Effector memory CD4-positive, alpha-beta T cell (primary cell): ENCODE results near the gene SPAG9.

Source experiments
- DNase-seq, 3 donors: peaks; one replicate each; pipeline ENCODE4 v3.0.0-alpha.2; 2020
- H3K27ac ChIP-seq: 2 replicates; pipeline ENCODE4 v1.7.0; 2013; ENCODE audit warnings: mild to moderate bottlenecking, low read length, moderate library complexity; ENCODE audit not compliant: insufficient read depth, poor library complexity, severe bottlenecking
- H3K27me3 ChIP-seq: replicated peaks from 2 replicates; pipeline ENCODE4 v1.7.0; 2013; ENCODE audit warnings: mild to moderate bottlenecking, low read length; ENCODE audit not compliant: insufficient read depth, control insufficient read depth, poor library complexity, severe bottlenecking
- H3K36me3 ChIP-seq: 2 replicates; pipeline ENCODE4 v1.7.0; 2013; ENCODE audit warnings: mild to moderate bottlenecking, low read length, moderate library complexity; ENCODE audit not compliant: control insufficient read depth, insufficient read depth
- H3K4me1 ChIP-seq: 2 replicates; pipeline ENCODE4 v1.7.0; 2013; ENCODE audit warnings: low read length, mild to moderate bottlenecking; ENCODE audit not compliant: control insufficient read depth, insufficient read depth, poor library complexity, severe bottlenecking
- H3K4me3 ChIP-seq: 2 replicates; pipeline ENCODE4 v1.7.0; 2013; ENCODE audit warnings: low read length, low read depth, mild to moderate bottlenecking; ENCODE audit not compliant: insufficient read depth, poor library complexity, severe bottlenecking
- H3K9me3 ChIP-seq: 2 replicates; pipeline ENCODE4 v1.7.0; 2013; ENCODE audit warnings: mild to moderate bottlenecking, low read length, moderate library complexity; ENCODE audit not compliant: control insufficient read depth

The SPAG9 gene

GRCh38 chr17:51064061-51064735 lies 56.5 kb downstream of the SPAG9 start:
- Histone ChIP-seq H3K4me3 (no peak overlapping the region), H3K36me3 (no peaks in the 10 kb centered on the region), H3K27me3 (no peaks in the 10 kb centered on the region), H3K27ac (no peak overlapping the region), H3K9me3 (no peaks in the 10 kb centered on the region), H3K4me1 (peaks cover 2% of the 10 kb centered on the region)
- DNase-seq: no peak

- no peak overlapping the region for H3K27ac ChIP-seq
- H3K27me3 ChIP-seq: no peaks in the 10 kb centered on the region
- H3K4me1 ChIP-seq: no peaks in the 10 kb centered on the region
- no peak for DNase-seq
- H3K36me3 ChIP-seq: no peaks in the 10 kb centered on the region
- H3K9me3 ChIP-seq: no peaks in the 10 kb centered on the region
- no peak overlapping the region for H3K4me3 ChIP-seq
Measured at GRCh38 chr17:51060396-51060795, 60.3 kb downstream of the SPAG9 start.

DNA sequence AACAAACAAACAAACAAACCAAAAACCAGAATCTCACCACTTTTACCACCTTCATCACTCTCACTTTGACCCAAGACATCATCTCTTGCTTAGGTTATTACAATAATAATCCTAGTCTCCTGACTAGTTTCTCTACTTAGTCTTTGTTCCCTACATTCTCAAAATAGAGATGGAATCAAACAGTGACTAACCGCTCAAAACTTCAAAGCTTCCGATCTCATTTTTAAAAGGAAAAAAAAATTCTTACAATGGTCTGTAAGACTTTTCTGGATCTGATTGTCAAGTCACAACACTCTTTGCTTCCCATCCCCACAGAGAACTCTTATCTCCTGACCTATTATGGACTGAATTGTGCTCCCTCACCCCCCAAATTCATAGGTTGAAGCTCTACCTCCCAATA lies 60.9 kb downstream of the SPAG9 start:
- Histone ChIP-seq H3K27ac (no peak overlapping the region), H3K4me1 (no peaks in the 10 kb centered on the region), H3K36me3 (no peaks in the 10 kb centered on the region), H3K9me3 (no peaks in the 10 kb centered on the region), H3K4me3 (no peak overlapping the region), H3K27me3 (no peaks in the 10 kb centered on the region)
- DNase-seq: no peak

GRCh38 chr17:51057534-51057933 lies 63.1 kb downstream of the SPAG9 start:
- Histone ChIP-seq H3K27me3 (no peaks in the 10 kb centered on the region), H3K4me3 (no peak overlapping the region), H3K4me1 (no peaks in the 10 kb centered on the region), H3K27ac (no peak overlapping the region), H3K9me3 (no peaks in the 10 kb centered on the region), H3K36me3 (no peaks in the 10 kb centered on the region)
- DNase-seq: no peak

DNA sequence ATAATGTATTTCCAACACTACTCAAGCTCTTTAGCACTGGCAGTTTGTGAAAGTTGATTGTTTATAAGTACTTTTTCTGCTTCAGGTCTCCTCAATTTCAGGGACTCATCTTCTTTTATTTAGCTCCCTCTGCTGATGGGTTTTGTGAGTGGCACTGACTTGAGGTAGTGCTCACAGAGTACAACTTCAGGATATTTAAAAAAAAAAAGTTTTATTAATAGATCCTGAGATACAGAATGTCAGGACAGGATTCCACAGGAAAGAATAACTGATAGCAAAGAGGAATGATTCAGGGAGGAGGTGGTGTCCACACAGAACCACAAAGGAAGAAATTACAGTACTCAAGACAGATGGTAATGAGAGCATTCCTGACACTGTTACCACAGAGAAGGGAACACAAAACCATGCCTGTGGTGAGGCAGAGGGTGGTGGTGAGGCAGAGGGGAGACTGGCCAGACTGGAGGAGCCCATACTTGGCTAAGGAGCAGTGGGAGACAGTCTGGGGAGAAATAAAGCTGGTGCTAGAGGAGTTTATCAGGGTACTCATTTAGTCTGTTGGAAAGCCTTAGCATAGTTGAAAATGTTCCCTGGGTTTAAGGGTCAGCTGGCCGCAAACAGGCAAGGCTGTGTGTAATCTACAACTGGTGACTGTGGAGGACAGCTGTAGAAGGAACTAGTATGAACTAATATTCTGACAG lies 63.7 kb downstream of the SPAG9 start:
- Histone ChIP-seq H3K27ac (no peak overlapping the region), H3K4me1 (no peaks in the 10 kb centered on the region), H3K9me3 (no peaks in the 10 kb centered on the region), H3K36me3 (no peaks in the 10 kb centered on the region), H3K27me3 (no peaks in the 10 kb centered on the region), H3K4me3 (no peak overlapping the region)
- DNase-seq: no peak

GRCh38 chr17:51054748-51055147 lies 65.9 kb downstream of the SPAG9 start:
- no peaks in the 10 kb centered on the region for H3K9me3 ChIP-seq
- H3K4me3 ChIP-seq: no peak overlapping the region
- H3K27ac ChIP-seq: no peak overlapping the region
- no peaks in the 10 kb centered on the region for H3K4me1 ChIP-seq
- H3K36me3 ChIP-seq: no peaks in the 10 kb centered on the region
- H3K27me3 ChIP-seq: no peaks in the 10 kb centered on the region
- no peak for DNase-seq

DNA sequence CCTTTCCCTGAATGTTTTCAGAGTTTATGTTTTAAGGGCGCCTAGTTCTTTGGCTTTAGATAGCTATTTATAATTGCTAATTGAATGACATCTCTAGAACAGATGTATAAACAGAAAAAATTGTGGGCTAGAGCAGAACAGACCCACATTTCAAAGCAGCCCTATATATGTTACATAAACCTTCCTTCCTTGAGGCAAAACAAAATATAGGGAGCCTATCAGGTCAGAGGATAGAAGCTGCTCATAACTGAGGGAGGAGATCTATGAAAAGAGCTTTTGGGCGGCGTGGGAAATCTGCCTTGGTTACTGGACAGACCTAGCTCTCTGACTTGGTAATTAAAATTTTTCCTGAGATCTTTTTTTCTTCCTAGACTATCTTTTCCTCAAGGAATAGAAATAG lies 68.4 kb downstream of the SPAG9 start:
- DNase-seq: no peak
- H3K4me3 ChIP-seq: no peak overlapping the region
- no peak overlapping the region for H3K27ac ChIP-seq
- H3K36me3 ChIP-seq: no peaks in the 10 kb centered on the region
- H3K27me3 ChIP-seq: no peaks in the 10 kb centered on the region
- H3K4me1 ChIP-seq: no peaks in the 10 kb centered on the region
- H3K9me3 ChIP-seq: no peaks in the 10 kb centered on the region

- H3K36me3 ChIP-seq: no peaks in the 10 kb centered on the region
- no peak overlapping the region for H3K4me3 ChIP-seq
- no peak overlapping the region for H3K27ac ChIP-seq
- no peaks in the 10 kb centered on the region for H3K9me3 ChIP-seq
- no peaks in the 10 kb centered on the region for H3K4me1 ChIP-seq
- DNase-seq: no peak
- no peaks in the 10 kb centered on the region for H3K27me3 ChIP-seq
Measured at GRCh38 chr17:51050291-51051033, 70.2 kb downstream of the SPAG9 start.

GRCh38 chr17:51046514-51047384 lies 73.9 kb downstream of the SPAG9 start:
- H3K9me3 ChIP-seq: no peaks in the 10 kb centered on the region
- H3K4me1 ChIP-seq: no peaks in the 10 kb centered on the region
- no peaks in the 10 kb centered on the region for H3K36me3 ChIP-seq
- no peak overlapping the region for H3K4me3 ChIP-seq
- H3K27ac ChIP-seq: no peak overlapping the region
- H3K27me3 ChIP-seq: no peaks in the 10 kb centered on the region
- no peak for DNase-seq
